Measurements from ENCODE around the gene IGF1R.
A peak's percentile ranks its signal among the peaks of the same experiment; 100 is the strongest.

IGF1R gene

GRCh38 chr15:98700519-98700918, 52.2 kb downstream of the IGF1R start:
- Histone ChIP-seq H3K36me3 (ENCODE audit: control insufficient read depth in 2 of 2, insufficient read depth in 2 of 2, low read length in 2 of 2) (no peaks in the 10 kb centered on the region), H3K4me1 (ENCODE audit: control insufficient read depth in 2 of 2, insufficient read depth in 2 of 2, low read length in 2 of 2) (peaks cover 0 to 13% of the 10 kb centered on the region in 2 donors), H3K27me3 (ENCODE audit: control insufficient read depth in 2 of 2, insufficient read depth in 2 of 2, low read length in 2 of 2) (no peaks in the 10 kb centered on the region), H3K9me3 (ENCODE audit: control insufficient read depth in 2 of 2, low read length in 2 of 2) (no peaks in the 10 kb centered on the region), H3K27ac (ENCODE audit: low read depth in 2 of 2, low read length in 2 of 2) (no peak overlapping the region), H3K4me3 (ENCODE audit: low read length in 2 of 2) (no peak overlapping the region), H3K9ac (ENCODE audit: low read depth in 1 of 2, low read length in 2 of 2) (no peak overlapping the region)

DNA sequence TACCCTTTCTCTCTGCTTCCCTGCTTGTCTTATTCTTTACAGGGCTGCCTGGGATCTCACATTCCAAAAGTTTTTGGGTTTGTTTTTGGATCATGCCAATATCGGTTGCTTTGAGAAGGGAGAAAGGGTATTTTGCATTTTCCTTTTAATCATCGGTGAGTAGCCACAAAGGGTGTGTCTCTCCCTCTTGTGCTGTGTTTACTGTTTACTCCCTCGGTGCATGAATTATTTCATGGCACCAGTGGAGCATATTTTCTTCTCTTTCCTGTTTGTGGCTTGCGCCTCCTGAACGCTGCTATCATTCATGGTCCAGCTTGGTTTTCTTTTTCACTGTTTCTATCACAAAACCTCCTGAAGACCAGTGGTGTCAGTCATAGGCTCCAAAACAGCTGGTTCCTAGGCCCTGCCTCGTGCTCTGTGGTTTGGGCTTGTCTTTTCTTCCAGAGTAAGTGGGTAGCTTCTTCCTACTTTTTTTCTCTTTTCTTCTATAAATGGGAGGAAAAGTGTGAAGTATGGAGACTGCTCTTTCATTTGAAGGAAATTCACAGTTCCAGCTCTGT, 54.9 kb downstream of the IGF1R start:
- peaks cover 5 to 7% of the 10 kb centered on the region in 2 donors for H3K36me3 ChIP-seq (ENCODE audit: control insufficient read depth in 2 of 2, insufficient read depth in 2 of 2, low read length in 2 of 2)
- H3K9ac ChIP-seq (ENCODE audit: low read depth in 1 of 2, low read length in 2 of 2) = no peak overlapping the region
- no peaks in the 10 kb centered on the region for H3K9me3 ChIP-seq (ENCODE audit: control insufficient read depth in 2 of 2, low read length in 2 of 2)
- no peaks in the 10 kb centered on the region for H3K27me3 ChIP-seq (ENCODE audit: control insufficient read depth in 2 of 2, insufficient read depth in 2 of 2, low read length in 2 of 2)
- H3K4me3 ChIP-seq (ENCODE audit: low read length in 2 of 2) = no peak overlapping the region
- H3K27ac ChIP-seq (ENCODE audit: low read depth in 2 of 2, low read length in 2 of 2) = no peak overlapping the region
- H3K4me1 ChIP-seq (ENCODE audit: control insufficient read depth in 2 of 2, insufficient read depth in 2 of 2, low read length in 2 of 2) = peaks cover 0 to 13% of the 10 kb centered on the region in 2 donors

- no peak overlapping the region for H3K27ac ChIP-seq (ENCODE audit: low read depth in 2 of 2, low read length in 2 of 2)
- no peaks in the 10 kb centered on the region for H3K9me3 ChIP-seq (ENCODE audit: control insufficient read depth in 2 of 2, low read length in 2 of 2)
- H3K27me3 ChIP-seq (ENCODE audit: control insufficient read depth in 2 of 2, insufficient read depth in 2 of 2, low read length in 2 of 2) = no peaks in the 10 kb centered on the region
- H3K9ac ChIP-seq (ENCODE audit: low read depth in 1 of 2, low read length in 2 of 2) = no peak overlapping the region
- H3K4me3 ChIP-seq (ENCODE audit: low read length in 2 of 2) = no peak overlapping the region
- peaks cover 6 to 10% of the 10 kb centered on the region in 2 donors for H3K36me3 ChIP-seq (ENCODE audit: control insufficient read depth in 2 of 2, insufficient read depth in 2 of 2, low read length in 2 of 2)
- peaks cover 0 to 6% of the 10 kb centered on the region in 2 donors for H3K4me1 ChIP-seq (ENCODE audit: control insufficient read depth in 2 of 2, insufficient read depth in 2 of 2, low read length in 2 of 2)
These were observed 56.7 kb downstream of the IGF1R start for GRCh38 chr15:98705070-98705469.

DNA sequence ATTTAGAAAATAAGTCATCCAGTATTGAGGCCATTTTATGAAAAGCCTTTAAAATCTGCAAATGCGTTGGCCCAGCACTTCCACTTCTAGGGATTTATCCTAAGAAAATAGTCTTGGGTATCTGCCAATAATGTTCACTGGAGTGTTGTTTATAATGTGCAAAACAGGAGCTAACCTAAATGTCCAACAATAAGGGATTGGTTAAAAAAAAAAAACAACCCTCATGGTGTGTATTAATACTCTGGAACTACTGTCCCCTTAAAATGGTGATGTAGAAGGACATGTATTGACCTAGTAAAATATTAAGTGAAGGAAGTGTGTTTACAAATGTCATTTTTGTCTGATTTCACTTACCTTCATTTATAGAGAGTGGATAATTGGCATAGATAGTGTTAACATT, 58.0 kb downstream of the IGF1R start:
- H3K27ac ChIP-seq (ENCODE audit: low read depth in 2 of 2, low read length in 2 of 2) = no peak overlapping the region
- H3K4me3 ChIP-seq (ENCODE audit: low read length in 2 of 2) = no peak overlapping the region
- no peaks in the 10 kb centered on the region for H3K27me3 ChIP-seq (ENCODE audit: control insufficient read depth in 2 of 2, insufficient read depth in 2 of 2, low read length in 2 of 2)
- no peak overlapping the region for H3K9ac ChIP-seq (ENCODE audit: low read depth in 1 of 2, low read length in 2 of 2)
- H3K36me3 ChIP-seq (ENCODE audit: control insufficient read depth in 2 of 2, insufficient read depth in 2 of 2, low read length in 2 of 2) = peaks cover 6 to 10% of the 10 kb centered on the region in 2 donors
- H3K9me3 ChIP-seq (ENCODE audit: control insufficient read depth in 2 of 2, low read length in 2 of 2) = no peaks in the 10 kb centered on the region
- no peaks in the 10 kb centered on the region for H3K4me1 ChIP-seq (ENCODE audit: control insufficient read depth in 2 of 2, insufficient read depth in 2 of 2, low read length in 2 of 2)

DNA sequence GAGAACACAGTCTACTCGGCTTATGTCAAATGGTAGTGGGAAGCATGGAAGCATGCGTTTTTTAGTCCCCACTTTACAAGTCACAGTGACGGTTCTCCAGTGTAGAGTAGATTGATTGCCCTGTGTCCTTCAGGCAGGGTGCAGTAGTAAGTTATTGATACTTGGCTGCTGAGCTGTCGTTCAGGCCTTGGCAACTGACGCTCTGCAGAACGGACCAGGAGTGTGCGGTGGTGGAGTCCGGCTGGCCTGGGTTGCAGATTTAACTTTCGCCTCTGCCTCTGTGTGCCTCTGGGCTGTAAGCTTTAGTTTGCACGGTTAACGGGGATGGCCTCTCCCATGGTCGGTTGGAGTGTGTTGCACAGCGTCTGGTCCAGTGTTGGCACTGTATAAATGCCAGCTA, 58.6 kb downstream of the IGF1R start:
- H3K4me1 ChIP-seq (ENCODE audit: control insufficient read depth in 2 of 2, insufficient read depth in 2 of 2, low read length in 2 of 2) = no peaks in the 10 kb centered on the region
- H3K9me3 ChIP-seq (ENCODE audit: control insufficient read depth in 2 of 2, low read length in 2 of 2) = peaks cover 0 to 2% of the 10 kb centered on the region in 2 donors
- peaks cover 6 to 10% of the 10 kb centered on the region in 2 donors for H3K36me3 ChIP-seq (ENCODE audit: control insufficient read depth in 2 of 2, insufficient read depth in 2 of 2, low read length in 2 of 2)
- no peak overlapping the region for H3K9ac ChIP-seq (ENCODE audit: low read depth in 1 of 2, low read length in 2 of 2)
- H3K27me3 ChIP-seq (ENCODE audit: control insufficient read depth in 2 of 2, insufficient read depth in 2 of 2, low read length in 2 of 2) = no peaks in the 10 kb centered on the region
- H3K4me3 ChIP-seq (ENCODE audit: low read length in 2 of 2) = no peak overlapping the region
- H3K27ac ChIP-seq (ENCODE audit: low read depth in 2 of 2, low read length in 2 of 2) = no peak overlapping the region

- Histone ChIP-seq H3K36me3 (ENCODE audit: control insufficient read depth in 2 of 2, insufficient read depth in 2 of 2, low read length in 2 of 2) (peaks cover 6 to 10% of the 10 kb centered on the region in 2 donors), H3K27ac (ENCODE audit: low read depth in 2 of 2, low read length in 2 of 2) (no peak overlapping the region), H3K4me1 (ENCODE audit: control insufficient read depth in 2 of 2, insufficient read depth in 2 of 2, low read length in 2 of 2) (no peaks in the 10 kb centered on the region), H3K9me3 (ENCODE audit: control insufficient read depth in 2 of 2, low read length in 2 of 2) (peaks cover 0 to 2% of the 10 kb centered on the region in 2 donors), H3K9ac (ENCODE audit: low read depth in 1 of 2, low read length in 2 of 2) (no peak overlapping the region), H3K4me3 (ENCODE audit: low read length in 2 of 2) (no peak overlapping the region), H3K27me3 (ENCODE audit: control insufficient read depth in 2 of 2, insufficient read depth in 2 of 2, low read length in 2 of 2) (no peaks in the 10 kb centered on the region)
These were observed 59.8 kb downstream of the IGF1R start for GRCh38 chr15:98708037-98708590.

GRCh38 chr15:98711810-98712209, 63.5 kb downstream of the IGF1R start:
- no peaks in the 10 kb centered on the region for H3K27me3 ChIP-seq (ENCODE audit: control insufficient read depth in 2 of 2, insufficient read depth in 2 of 2, low read length in 2 of 2)
- no peak overlapping the region for H3K27ac ChIP-seq (ENCODE audit: low read depth in 2 of 2, low read length in 2 of 2)
- no peak overlapping the region for H3K9ac ChIP-seq (ENCODE audit: low read depth in 1 of 2, low read length in 2 of 2)
- peaks cover 6 to 10% of the 10 kb centered on the region in 2 donors for H3K36me3 ChIP-seq (ENCODE audit: control insufficient read depth in 2 of 2, insufficient read depth in 2 of 2, low read length in 2 of 2)
- peaks cover 6 to 10% of the 10 kb centered on the region in 2 donors for H3K4me1 ChIP-seq (ENCODE audit: control insufficient read depth in 2 of 2, insufficient read depth in 2 of 2, low read length in 2 of 2)
- no peak overlapping the region for H3K4me3 ChIP-seq (ENCODE audit: low read length in 2 of 2)
- H3K9me3 ChIP-seq (ENCODE audit: control insufficient read depth in 2 of 2, low read length in 2 of 2) = peaks cover 0 to 2% of the 10 kb centered on the region in 2 donors

- Histone ChIP-seq H3K9ac (ENCODE audit: low read depth in 1 of 2, low read length in 2 of 2) (no peak overlapping the region), H3K4me1 (ENCODE audit: control insufficient read depth in 2 of 2, insufficient read depth in 2 of 2, low read length in 2 of 2) (peaks cover 6 to 10% of the 10 kb centered on the region in 2 donors), H3K36me3 (ENCODE audit: control insufficient read depth in 2 of 2, insufficient read depth in 2 of 2, low read length in 2 of 2) (peaks cover 3 to 5% of the 10 kb centered on the region in 2 donors), H3K27ac (ENCODE audit: low read depth in 2 of 2, low read length in 2 of 2) (peak overlapping the region; percentile 17 to 24), H3K9me3 (ENCODE audit: control insufficient read depth in 2 of 2, low read length in 2 of 2) (peaks cover 0 to 2% of the 10 kb centered on the region in 2 donors), H3K27me3 (ENCODE audit: control insufficient read depth in 2 of 2, insufficient read depth in 2 of 2, low read length in 2 of 2) (no peaks in the 10 kb centered on the region), H3K4me3 (ENCODE audit: low read length in 2 of 2) (no peak overlapping the region)
These were observed 64.7 kb downstream of the IGF1R start for GRCh38 chr15:98712845-98713584.

DNA sequence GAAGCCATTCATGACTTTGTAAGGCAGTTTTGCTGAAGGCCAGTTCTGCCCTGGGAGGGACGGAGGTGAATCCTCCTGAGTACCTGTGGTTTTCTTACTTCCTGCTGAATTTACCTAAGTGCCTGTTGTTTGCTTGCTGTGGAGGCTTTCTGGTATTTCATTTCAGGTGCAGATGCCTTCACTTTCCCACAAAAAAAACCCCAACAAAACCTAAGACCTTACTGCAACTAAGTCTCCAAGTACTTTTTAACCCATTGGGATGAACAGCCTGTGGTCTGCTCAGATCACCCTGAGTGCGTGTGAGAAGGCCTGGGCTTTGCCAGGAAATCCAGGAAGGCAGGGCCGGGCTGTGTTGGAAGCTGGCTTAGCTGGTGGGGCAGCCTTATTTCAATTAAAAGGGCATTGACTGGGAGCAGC, 65.3 kb downstream of the IGF1R start:
- no peak overlapping the region for H3K4me3 ChIP-seq (ENCODE audit: low read length in 2 of 2)
- H3K27ac ChIP-seq (ENCODE audit: low read depth in 2 of 2, low read length in 2 of 2) = peak overlapping the region; percentile 17 to 24
- no peak overlapping the region for H3K9ac ChIP-seq (ENCODE audit: low read depth in 1 of 2, low read length in 2 of 2)
- peaks cover 6 to 10% of the 10 kb centered on the region in 2 donors for H3K4me1 ChIP-seq (ENCODE audit: control insufficient read depth in 2 of 2, insufficient read depth in 2 of 2, low read length in 2 of 2)
- no peaks in the 10 kb centered on the region for H3K27me3 ChIP-seq (ENCODE audit: control insufficient read depth in 2 of 2, insufficient read depth in 2 of 2, low read length in 2 of 2)
- H3K9me3 ChIP-seq (ENCODE audit: control insufficient read depth in 2 of 2, low read length in 2 of 2) = peaks cover 0 to 2% of the 10 kb centered on the region in 2 donors
- no peaks in the 10 kb centered on the region for H3K36me3 ChIP-seq (ENCODE audit: control insufficient read depth in 2 of 2, insufficient read depth in 2 of 2, low read length in 2 of 2)

DNA sequence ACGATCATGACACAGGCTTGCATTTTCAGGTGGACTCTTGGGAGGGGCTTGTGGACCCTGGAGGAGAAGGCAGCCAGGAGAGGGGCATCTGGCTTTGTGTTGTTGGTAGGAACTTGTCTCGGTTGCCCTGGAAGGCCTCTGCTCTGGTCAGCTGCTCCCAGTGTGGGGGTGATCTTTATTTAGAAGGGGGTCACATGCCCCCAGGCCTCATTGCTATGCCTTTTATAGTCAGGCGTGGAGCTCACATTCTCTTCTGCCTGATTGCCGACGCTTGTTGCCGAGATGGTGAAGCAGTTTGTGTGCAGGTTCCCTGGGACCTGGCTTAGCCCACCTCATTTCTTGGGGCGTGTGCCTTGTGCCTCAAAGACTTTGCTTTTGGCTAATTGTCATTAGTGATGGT, 66.6 kb downstream of the IGF1R start:
- H3K36me3 ChIP-seq (ENCODE audit: control insufficient read depth in 2 of 2, insufficient read depth in 2 of 2, low read length in 2 of 2) = no peaks in the 10 kb centered on the region
- no peaks in the 10 kb centered on the region for H3K27me3 ChIP-seq (ENCODE audit: control insufficient read depth in 2 of 2, insufficient read depth in 2 of 2, low read length in 2 of 2)
- no peak overlapping the region for H3K4me3 ChIP-seq (ENCODE audit: low read length in 2 of 2)
- H3K4me1 ChIP-seq (ENCODE audit: control insufficient read depth in 2 of 2, insufficient read depth in 2 of 2, low read length in 2 of 2) = peaks cover 6 to 10% of the 10 kb centered on the region in 2 donors
- no peak overlapping the region for H3K9ac ChIP-seq (ENCODE audit: low read depth in 1 of 2, low read length in 2 of 2)
- H3K27ac ChIP-seq (ENCODE audit: low read depth in 2 of 2, low read length in 2 of 2) = no peak overlapping the region
- H3K9me3 ChIP-seq (ENCODE audit: control insufficient read depth in 2 of 2, low read length in 2 of 2) = peaks cover 0 to 2% of the 10 kb centered on the region in 2 donors

All from mucosa of rectum (tissue), 2 donors.